ENCODE results near the gene MBOAT2.

MBOAT2 gene

GRCh38 chr2:8965216-8965969 lies 38.1 kb downstream of the MBOAT2 start:
- no peak for TF ChIP-seq CTCF (IDR thresholded peaks at IDR 0.05; ENCODE audit: insufficient read depth, low read length, missing control alignments)
- ChIA-PET POLR2A (no interaction called here), CTCF (no interaction called here)
- no peak for DNase-seq (ENCODE audit: low read depth, low spot score)
- H3K4me3 ChIP-seq (ENCODE audit: low read depth, low read length), result no peak overlapping the region

GRCh38 chr2:8962890-8963289 lies 40.6 kb downstream of the MBOAT2 start:
- ChIA-PET POLR2A (no interaction called here), CTCF (interaction anchor here (0.6 kb wide), 1 partner anchor 502 kb away, joined by 3 read pairs; no protein-coding TSS in a partner anchor)
- no peak overlapping the region for H3K4me3 ChIP-seq (ENCODE audit: low read depth, low read length)
- TF ChIP-seq CTCF (IDR thresholded peaks at IDR 0.05; ENCODE audit: insufficient read depth, low read length, missing control alignments), result no peak
- no peak for DNase-seq (ENCODE audit: low read depth, low spot score)

GRCh38 chr2:8957628-8958027 lies 45.9 kb downstream of the MBOAT2 start:
- DNase-seq (ENCODE audit: low read depth, low spot score), result no peak
- TF ChIP-seq CTCF (IDR thresholded peaks at IDR 0.05; ENCODE audit: insufficient read depth, low read length, missing control alignments), result no peak
- CTCF ChIA-PET, result interaction anchor here (1.1 kb wide), 1 partner anchor 12 kb away, joined by 4 read pairs; no protein-coding TSS in a partner anchor
- H3K4me3 ChIP-seq (ENCODE audit: low read depth, low read length), result no peak overlapping the region
- POLR2A ChIA-PET, result no interaction called here

GRCh38 chr2:8956774-8957173 lies 46.7 kb downstream of the MBOAT2 start:
- no peak overlapping the region for H3K4me3 ChIP-seq (ENCODE audit: low read depth, low read length)
- ChIA-PET POLR2A (no interaction called here), CTCF (interaction anchor here (1.1 kb wide), 1 partner anchor 11 kb away, joined by 4 read pairs; no protein-coding TSS in a partner anchor)

GRCh38 chr2:8954990-8955389 lies 48.5 kb downstream of the MBOAT2 start:
- POLR2A ChIA-PET, result no interaction called here

More at GRCh38 chr2:8956774-8957173, 46.7 kb downstream of the MBOAT2 start:
- no peak for TF ChIP-seq CTCF (IDR thresholded peaks at IDR 0.05; ENCODE audit: insufficient read depth, low read length, missing control alignments)
- no peak for DNase-seq (ENCODE audit: low read depth, low spot score)

More at GRCh38 chr2:8954990-8955389, 48.5 kb downstream of the MBOAT2 start:
- CTCF ChIA-PET, result no interaction called here
- no peak overlapping the region for H3K4me3 ChIP-seq (ENCODE audit: low read depth, low read length)
- no peak for DNase-seq (ENCODE audit: low read depth, low spot score)
- TF ChIP-seq CTCF (IDR thresholded peaks at IDR 0.05; ENCODE audit: insufficient read depth, low read length, missing control alignments), result no peak

Data from AG04449 (cell line).